HepG2 (cell line): ENCODE data around the gene SEZ6.

Source experiments
- CEBPB ChIP-seq: IDR thresholded peaks from 2 replicates; pipeline ENCODE4 v1.6.1; 2011; ENCODE audit warnings: low read depth, low read length, improper control_type of control experiment, borderline replicate concordance
- CTCF ChIP-seq: sonication (generic); formaldehyde crosslinking; IDR thresholded peaks from 2 replicates; pipeline ENCODE4 v1.5.0; 2020; ENCODE audit warnings: mild to moderate bottlenecking, missing genetic modification reagents, moderate library complexity
- ELK4 ChIP-seq: sonication (generic); formaldehyde crosslinking; IDR thresholded peaks from 2 replicates; pipeline ENCODE4 v1.9.0; 2021; ENCODE audit warnings: missing genetic modification reagents, borderline replicate concordance
- EP300 ChIP-seq, 3 experiments: sonication (generic) in 1 of 3; formaldehyde crosslinking in 1 of 3; IDR thresholded peaks; 2 replicates each; pipeline versions ENCODE4 v1.5.1 to v1.6.1; 2011 to 2020; ENCODE audit warnings: low read depth in 2 of 3, low read length in 2 of 3, borderline replicate concordance in 1 of 3, improper control_type of control experiment in 1 of 3, mild to moderate bottlenecking in 1 of 3, missing genetic modification reagents in 1 of 3, moderate library complexity in 1 of 3
- MXI1 ChIP-seq: IDR thresholded peaks from 3 replicates; pipeline ENCODE4 v1.6.1; 2012; ENCODE audit warnings: low read depth, low read length, inconsistent platforms, borderline replicate concordance
- POLR2A ChIP-seq, 2 experiments: IDR thresholded peaks; 2 replicates each; pipeline ENCODE4 v1.6.1; 2011; ENCODE audit warnings: low read depth in 2 of 2, low read length in 2 of 2, mild to moderate bottlenecking in 1 of 2, moderate library complexity in 1 of 2; ENCODE audit not compliant: insufficient read depth in 1 of 2
- TCF7 ChIP-seq: sonication (generic); IDR thresholded peaks from 2 replicates; pipeline ENCODE4 v1.6.1; 2016; ENCODE audit warnings: antibody characterized with exemption, low read depth
- ZBTB38 ChIP-seq: sonication (generic); formaldehyde crosslinking; IDR thresholded peaks from 2 replicates; pipeline ENCODE4 v1.5.1; 2020; ENCODE audit warnings: mild to moderate bottlenecking, missing genetic modification reagents
- ZFP82 ChIP-seq: sonication (generic); formaldehyde crosslinking; IDR thresholded peaks from 2 replicates; pipeline ENCODE4 v1.5.1; 2020; ENCODE audit warnings: mild to moderate bottlenecking, missing genetic modification reagents, borderline replicate concordance
- ZNF510 ChIP-seq: sonication (generic); formaldehyde crosslinking; IDR thresholded peaks from 2 replicates; pipeline ENCODE4 v1.4.0; 2020; ENCODE audit warnings: low read depth, mild to moderate bottlenecking, missing genetic modification reagents
- ZNF816 ChIP-seq: sonication (generic); formaldehyde crosslinking; IDR thresholded peaks from 2 replicates; pipeline ENCODE4 v1.8.0; 2022; ENCODE audit warnings: missing genetic modification reagents, mild to moderate bottlenecking, borderline replicate concordance
- TF ChIP-seq, protein P1 (sequence below): sonication (generic); formaldehyde crosslinking; IDR thresholded peaks from 2 replicates; pipeline ENCODE4 v1.8.0; 2022; ENCODE audit warnings: missing genetic modification reagents, mild to moderate bottlenecking, inconsistent platforms, borderline replicate concordance
- TF ChIP-seq, protein P2 (sequence below): sonication (generic); formaldehyde crosslinking; IDR thresholded peaks from 2 replicates; pipeline ENCODE4 v1.5.0; 2020; ENCODE audit warnings: missing genetic modification reagents, mild to moderate bottlenecking, borderline replicate concordance

GRCh38 chr17:28956112-28956511 is 49.7 kb downstream of the SEZ6 start:
- TF ChIP-seq CTCF (CRISPR knock-in tag) (no peak), ZFP82 (CRISPR knock-in tag) (no peak), EP300 (IDR thresholded peaks at IDR 0.05; ENCODE audit: low read depth in 2 of 2, low read length in 2 of 2) (no peak), EP300 (CRISPR knock-in tag; IDR thresholded peaks at IDR 0.05; ENCODE audit: borderline replicate concordance) (no peak), POLR2A (IDR thresholded peaks at IDR 0.05; ENCODE audit: insufficient read depth in 1 of 2, low read depth in 2 of 2, low read length in 2 of 2) (no peak), MXI1 (no peak), ZNF510 (no peak), TCF7 (no peak), ELK4 (CRISPR knock-in tag) (no peak), CEBPB (no peak), ZNF816 (CRISPR knock-in tag) (no peak), ZBTB38 (CRISPR knock-in tag) (no peak)
- TF ChIP-seq, protein P1, sequence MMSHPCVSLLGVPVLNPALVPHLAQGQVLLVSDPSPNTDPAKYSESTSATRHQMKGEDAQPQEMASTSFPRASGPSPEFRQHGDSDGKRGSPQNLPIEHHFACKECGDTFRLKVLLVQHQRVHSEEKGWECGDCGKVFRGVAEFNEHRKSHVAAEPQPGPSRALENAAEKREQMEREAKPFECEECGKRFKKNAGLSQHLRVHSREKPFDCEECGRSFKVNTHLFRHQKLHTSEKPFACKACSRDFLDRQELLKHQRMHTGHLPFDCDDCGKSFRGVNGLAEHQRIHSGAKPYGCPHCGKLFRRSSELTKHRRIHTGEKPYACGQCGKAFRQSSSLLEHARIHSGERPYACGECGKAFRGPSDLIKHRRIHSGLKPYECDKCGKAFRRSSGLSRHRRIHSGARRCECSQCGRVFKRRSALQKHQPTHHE (CRISPR knock-in tag), result no peak
- TF ChIP-seq, protein P2, sequence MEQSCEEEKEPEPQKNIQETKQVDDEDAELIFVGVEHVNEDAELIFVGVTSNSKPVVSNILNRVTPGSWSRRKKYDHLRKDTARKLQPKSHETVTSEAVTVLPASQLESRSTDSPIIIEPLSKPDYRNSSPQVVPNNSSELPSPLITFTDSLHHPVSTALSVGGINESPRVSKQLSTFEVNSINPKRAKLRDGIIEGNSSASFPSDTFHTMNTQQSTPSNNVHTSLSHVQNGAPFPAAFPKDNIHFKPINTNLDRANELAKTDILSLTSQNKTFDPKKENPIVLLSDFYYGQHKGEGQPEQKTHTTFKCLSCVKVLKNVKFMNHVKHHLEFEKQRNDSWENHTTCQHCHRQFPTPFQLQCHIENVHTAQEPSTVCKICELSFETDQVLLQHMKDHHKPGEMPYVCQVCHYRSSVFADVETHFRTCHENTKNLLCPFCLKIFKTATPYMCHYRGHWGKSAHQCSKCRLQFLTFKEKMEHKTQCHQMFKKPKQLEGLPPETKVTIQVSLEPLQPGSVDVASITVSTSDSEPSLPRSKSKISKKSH, result no peak
